GM12873 (cell line): ENCODE results near the gene NOP9.

Experiments
- CTCF ChIP-seq: IDR thresholded peaks from 2 replicates; pipeline ENCODE4 v1.5.1; 2012; ENCODE audit warnings: low read depth, mild to moderate bottlenecking, moderate library complexity, low read length, control low read depth; ENCODE audit not compliant: insufficient read depth; ENCODE audit errors: missing control alignments

The NOP9 gene

GRCh38 chr14:24356208-24356607 lies 56.6 kb downstream of the NOP9 start:
- TF ChIP-seq CTCF: no peak
